GM21526 (cell line): ENCODE data around the gene UROS.

Experiments used
- ATAC-seq: cut with Tn5 transposase; IDR thresholded peaks from one replicate; pipeline ENCODE4 v1.9.1; 2021; ENCODE audit warnings: moderate library complexity; ENCODE audit not compliant: unreplicated experiment, low FRiP score

UROS gene

GRCh38 chr10:125838802-125839575 lies 15.9 kb upstream of the UROS start:
- ATAC-seq, result no peak

DNA sequence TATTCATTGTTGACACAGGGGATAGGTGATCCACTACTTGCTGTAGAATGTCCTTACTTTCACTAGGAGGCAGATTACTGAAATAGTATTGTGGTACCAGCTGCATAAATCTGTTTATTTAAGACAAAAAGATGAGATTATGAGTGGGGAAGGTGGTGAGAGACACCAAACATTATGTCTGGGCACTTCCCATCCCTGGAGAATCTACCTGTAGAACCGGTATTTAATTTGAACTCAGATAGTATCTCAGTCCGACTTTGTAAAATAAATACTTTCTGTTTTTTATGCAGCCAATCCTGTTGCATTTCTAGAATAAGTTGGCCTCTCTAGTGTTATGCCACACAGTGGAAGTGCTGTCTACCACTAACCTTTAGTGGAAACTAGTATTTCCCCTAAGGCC lies 13.7 kb upstream of the UROS start:
- no peak for ATAC-seq

DNA sequence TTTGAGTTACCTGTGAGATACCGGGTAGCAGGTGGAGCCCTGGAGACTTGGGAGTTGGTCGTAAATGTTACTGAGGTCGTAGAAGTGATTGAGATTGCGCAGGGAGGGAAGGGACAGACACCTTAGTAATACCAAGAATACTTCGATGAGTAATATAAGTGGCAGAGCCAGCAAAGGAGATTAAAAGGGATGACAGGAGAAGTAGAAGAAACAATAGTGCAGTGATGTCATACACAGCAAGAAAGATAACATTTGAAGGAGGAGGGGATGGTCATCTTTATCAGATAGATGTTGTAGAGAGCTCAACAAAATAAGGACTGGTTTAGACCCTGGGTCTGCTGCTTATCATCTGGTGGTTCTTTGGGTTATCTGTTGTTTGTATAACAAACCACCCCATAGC lies 5.3 kb upstream of the UROS start:
- ATAC-seq, result no peak

- no peak for ATAC-seq
Observed at GRCh38 chr10:125827133-125827532, 4.1 kb upstream of the UROS start.

GRCh38 chr10:125824736-125825135 lies 1.7 kb upstream of the UROS start:
- no peak for ATAC-seq

DNA sequence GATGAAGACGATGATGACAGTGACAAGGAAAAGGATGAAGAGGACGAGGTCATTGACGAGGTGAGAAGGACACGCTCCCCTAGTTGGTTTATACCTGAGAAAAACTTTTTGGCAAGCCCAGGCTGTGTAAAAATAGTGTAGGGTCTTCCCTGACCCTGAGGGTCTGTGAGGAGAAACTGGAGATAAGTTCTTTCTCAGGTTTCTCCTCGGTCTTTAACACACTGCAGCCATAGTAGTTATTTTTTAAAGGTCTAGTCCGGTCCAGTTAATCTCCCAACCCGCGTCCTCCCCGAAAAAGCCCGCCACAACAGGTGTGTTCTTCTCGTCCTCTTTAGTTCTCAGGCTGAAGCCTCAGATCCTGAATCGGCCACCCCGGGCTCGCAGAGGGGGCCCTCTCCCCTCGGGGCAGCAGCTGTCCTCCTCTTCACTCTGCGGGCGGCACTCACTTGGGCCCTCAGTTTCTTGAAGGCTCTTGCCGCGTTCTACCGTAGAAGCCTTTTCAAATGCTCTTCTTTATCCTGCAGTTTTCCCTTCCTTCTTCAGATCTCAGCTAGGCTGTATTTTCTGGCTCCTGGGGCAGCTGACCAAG lies 699 bp upstream of the UROS start:
- peak; percentile 2 for ATAC-seq

DNA sequence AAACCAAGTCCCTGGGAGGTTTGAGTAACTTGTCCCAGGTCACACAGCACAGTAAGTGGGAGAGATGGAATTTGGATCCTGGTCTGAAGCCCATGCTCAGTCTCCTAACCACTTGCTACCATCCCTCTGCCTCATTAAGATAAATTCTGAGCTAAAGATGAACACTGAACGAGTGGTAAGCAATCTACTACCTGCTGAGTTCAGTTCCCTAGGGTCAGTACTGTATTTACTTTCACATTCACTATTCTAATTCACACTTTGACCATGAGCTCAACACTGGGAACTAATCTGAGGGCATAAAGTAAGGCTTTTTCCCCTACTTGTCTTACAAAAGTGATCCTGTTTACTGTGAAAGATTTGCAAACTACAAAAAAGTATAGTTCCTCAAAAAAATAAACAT lies 2.4 kb downstream of the UROS start:
- ATAC-seq, result peak; percentile 50

DNA sequence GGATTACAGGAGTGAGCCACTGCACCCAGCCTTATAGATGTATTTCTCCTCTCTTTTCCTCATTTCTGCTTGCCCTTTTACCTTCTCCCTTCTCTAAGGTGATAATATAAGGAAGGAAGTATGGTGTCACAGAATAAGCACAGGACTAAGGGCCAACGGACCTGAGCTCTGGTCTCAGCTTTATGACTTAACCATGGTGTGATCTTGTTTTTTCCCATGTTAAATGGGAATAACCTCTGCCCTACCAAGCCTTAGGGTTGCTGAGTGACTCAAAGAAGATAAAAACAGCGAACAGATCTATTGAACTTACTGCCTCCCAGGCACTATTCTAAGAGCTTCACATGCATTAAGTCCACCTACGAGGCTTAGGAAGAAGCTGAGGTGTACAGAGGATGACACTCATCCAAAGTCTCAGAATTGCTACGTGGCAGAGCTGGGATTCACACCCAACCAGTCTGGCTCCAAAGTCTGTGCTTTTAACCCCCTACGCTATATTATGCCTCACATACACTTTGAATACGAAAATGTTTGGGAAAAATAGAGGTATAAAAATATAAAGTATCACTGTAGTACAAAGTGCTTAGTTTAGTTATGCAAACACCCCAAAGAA lies 5.6 kb downstream of the UROS start:
- ATAC-seq, result no peak

DNA sequence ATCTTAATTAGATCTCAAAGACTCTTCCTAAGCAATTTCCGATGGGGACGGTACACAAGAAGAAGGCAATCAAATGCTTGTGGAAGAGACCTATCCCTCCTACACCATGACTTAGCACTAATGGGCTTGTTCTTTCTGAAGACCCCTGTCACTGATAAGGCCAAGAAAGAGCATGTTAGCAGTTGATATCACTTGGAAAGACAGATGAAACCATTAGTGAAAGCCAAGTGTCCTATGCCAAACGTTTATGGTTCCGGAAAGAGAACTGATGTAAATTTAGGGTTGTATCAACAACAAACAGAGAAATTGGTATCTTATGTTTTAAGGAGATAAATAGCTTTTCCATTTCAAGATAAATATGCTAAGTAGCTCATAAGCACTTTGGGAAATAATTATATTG lies 6.5 kb downstream of the UROS start:
- no peak for ATAC-seq

- ATAC-seq, result no peak
Observed at GRCh38 chr10:125815764-125816163, 7.3 kb downstream of the UROS start.

- ATAC-seq, result no peak
Observed at GRCh38 chr10:125812128-125812750, 10.8 kb downstream of the UROS start.

DNA sequence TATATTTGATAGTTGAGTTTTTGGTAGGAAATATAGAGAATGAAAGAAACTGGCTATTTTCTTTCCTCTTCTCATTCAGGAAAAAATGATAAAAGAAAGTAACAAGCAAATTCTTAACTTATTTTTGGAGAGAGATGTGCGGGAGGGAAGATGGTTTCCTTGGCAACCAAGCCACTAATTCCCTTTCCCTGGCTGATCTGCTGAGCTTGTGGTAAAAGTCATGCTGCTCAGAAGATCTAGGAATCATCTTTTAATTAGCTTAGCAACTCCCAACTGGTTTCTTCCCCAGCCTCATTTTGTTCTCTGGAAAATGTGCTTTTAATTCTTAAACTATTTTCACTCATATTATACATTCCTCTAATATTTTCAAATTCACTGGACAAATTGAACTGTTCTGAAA lies 11.8 kb downstream of the UROS start:
- ATAC-seq, result no peak

- no peak for ATAC-seq
Observed at GRCh38 chr10:125808047-125808446, 15.0 kb downstream of the UROS start.

GRCh38 chr10:125802739-125803138 lies 20.3 kb downstream of the UROS start:
- no peak for ATAC-seq

- no peak for ATAC-seq
Observed at GRCh38 chr10:125802131-125802530, 20.9 kb downstream of the UROS start.

DNA sequence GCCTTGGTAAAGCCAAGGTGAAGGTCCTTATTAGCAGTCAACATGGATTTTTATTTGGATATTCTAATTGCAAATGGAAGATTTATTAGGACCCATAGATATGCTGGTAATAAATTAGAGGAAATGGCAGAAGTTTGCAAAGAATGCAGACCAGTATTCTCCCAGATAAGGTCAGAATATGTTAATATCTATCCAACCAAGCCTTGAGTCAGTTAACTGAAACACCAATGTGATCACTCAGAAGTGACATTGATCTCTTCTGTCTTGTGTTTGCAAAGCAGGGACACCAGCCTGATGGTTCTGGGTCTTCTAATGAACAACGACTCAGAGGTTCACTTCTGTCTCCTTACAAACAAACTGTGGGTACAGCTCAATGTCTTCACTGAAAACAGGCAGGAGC lies 21.5 kb downstream of the UROS start:
- no peak for ATAC-seq

DNA sequence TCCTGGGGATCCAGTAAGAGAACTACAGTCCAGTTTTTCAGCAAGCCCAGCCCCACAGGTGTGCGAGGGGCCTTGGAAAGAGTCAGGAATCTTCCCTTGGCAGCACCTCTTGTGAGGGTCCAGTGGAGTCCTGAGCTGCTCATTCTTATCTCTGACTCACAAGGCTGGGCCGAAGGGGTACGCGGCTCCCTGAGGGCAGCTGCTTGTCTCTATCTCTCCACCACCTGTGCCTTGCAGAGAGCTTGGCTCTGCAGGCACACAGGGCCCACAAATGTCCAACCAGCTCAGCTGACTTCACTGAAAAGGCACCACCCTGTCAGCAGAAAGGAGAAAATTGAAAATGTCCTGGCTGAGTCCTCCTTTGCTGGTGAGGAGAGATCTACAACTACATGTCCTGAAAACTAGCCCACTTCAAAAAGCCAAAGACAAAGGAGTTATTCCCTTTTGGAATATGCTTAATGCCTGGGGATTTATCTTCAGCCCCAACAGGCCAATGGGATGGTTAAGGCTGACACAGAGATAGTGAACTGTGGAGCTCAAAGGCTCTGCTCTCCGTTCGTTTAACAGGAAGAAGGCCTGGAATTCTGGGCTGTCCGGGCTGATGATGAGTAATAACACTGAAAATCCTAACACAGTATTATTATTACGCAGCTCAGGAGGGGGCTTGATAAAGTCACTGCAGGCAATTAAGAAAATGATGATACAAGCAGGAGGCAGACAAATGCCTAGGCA lies 23.4 kb downstream of the UROS start:
- no peak for ATAC-seq

DNA sequence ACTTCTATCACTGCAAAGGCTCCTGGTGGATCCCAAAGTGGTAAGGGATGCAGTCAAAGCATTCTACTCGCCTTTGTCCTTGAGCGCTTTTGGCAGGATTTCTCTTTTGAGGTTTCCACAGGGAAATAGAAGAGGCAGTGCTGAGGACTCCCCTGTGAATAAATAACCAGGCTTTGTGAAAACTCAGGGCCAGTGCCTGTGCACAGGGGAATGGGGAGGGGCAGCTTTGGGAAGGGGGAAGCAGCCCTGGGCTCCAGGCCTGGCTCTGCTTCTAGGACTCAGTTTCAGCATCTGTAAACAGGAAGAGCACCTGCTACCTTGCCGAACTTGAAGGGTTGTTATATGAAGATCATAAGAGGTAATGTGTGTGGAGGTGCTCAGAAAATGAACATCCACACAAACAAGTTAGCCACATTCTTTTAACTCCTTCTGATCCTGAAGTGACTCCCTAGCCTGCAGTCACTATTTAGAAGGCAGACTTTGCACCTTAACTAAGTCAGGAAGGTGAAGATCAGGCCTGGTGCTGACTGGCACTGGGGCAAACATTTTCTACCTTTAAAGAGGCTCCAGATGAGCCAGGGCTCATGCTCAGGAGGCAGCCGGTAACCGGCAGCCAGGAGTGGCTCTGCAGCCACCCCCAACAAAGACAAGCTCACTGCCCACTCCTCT lies 24.9 kb downstream of the UROS start:
- no peak for ATAC-seq

GRCh38 chr10:125797424-125797823 lies 25.6 kb downstream of the UROS start:
- no peak for ATAC-seq

DNA sequence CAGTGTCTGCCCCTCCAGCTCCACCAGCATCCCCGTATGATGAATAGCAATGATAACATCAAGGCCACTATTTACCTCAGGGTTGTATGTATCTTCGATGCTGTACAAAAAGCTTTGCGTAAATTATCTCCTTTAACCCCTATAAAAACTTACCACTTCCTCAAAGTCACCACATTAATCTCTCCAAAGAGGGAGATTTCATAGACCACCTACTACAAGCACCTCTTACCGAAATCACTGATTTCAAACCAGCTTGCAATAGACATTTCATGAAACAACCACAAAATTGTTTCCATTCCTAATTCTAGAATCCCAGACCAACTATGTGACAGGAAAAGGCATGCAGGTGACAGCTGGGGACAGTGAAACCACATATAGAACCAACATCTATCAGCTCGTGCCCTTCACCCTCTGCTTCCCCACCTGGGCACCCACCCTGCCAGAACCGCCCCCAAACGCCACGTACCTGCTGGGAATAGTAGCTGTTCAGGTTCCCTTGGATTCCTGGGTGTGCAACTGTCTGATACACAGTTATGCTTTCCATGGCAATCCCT lies 27.3 kb downstream of the UROS start:
- no peak for ATAC-seq
